K562 treated with DMSO at 1 percent for 12 hours (cell line): ENCODE measurements around the gene KRTAP5-6. TPM values are rescaled to one million over a fixed set of nuclear protein-coding genes. Genes with fewer than 3 reads are reported as not detected.

Experiments
- total RNA-seq: library from RNA; unstranded; fragments of 300-600 nt; gene quantifications from 2 replicates; pipeline ENCODE4 v1.2.3, GENCODE V29; 2022; ENCODE audit not compliant: insufficient read depth

KRTAP5-6 gene
- total RNA-seq, result not detected in 2 replicates

GRCh38 chr11:1696608-1697570 lies at the start of gene KRTAP5-6:
Gene KRTAP5-6, plus strand, starts transcription at chr11:1697195. Its CDS starts 51 bp downstream, at chr11:1697246.

Other genes with a start within 250 kb of the KRTAP5-6 start
- 32.2 and 36.9 TPM in 2 replicates for gene MOB2, start 210.4 kb upstream of the KRTAP5-6 start, total RNA-seq
- gene DUSP8, start 124.9 kb upstream of the KRTAP5-6 start, total RNA-seq, result 0.45 and 0.80 TPM in 2 replicates
- not detected in 2 replicates for gene KRTAP5-1, start 111.9 kb upstream of the KRTAP5-6 start, total RNA-seq
- not detected in 2 replicates for gene KRTAP5-2, start 98.9 kb upstream of the KRTAP5-6 start, total RNA-seq
- gene KRTAP5-3, start 88.7 kb upstream of the KRTAP5-6 start, total RNA-seq, result not detected in 2 replicates
- gene KRTAP5-4, start 75.1 kb upstream of the KRTAP5-6 start, total RNA-seq, result not detected in 2 replicates
- not detected in 2 replicates for gene KRTAP5-5, start 67.4 kb upstream of the KRTAP5-6 start, total RNA-seq
- gene IFITM10, start 53.4 kb downstream of the KRTAP5-6 start, total RNA-seq, result 0.41 TPM in 1 of 2 replicates, not detected in the other
- gene CTSD, start 66.7 kb downstream of the KRTAP5-6 start, total RNA-seq, result 308 and 351 TPM in 2 replicates
- not detected in 2 replicates for gene SYT8, start 137.8 kb downstream of the KRTAP5-6 start, total RNA-seq
- gene TNNI2, start 141.8 kb downstream of the KRTAP5-6 start, total RNA-seq, result not detected in 2 replicates
- gene LSP1, start 155.9 kb downstream of the KRTAP5-6 start, total RNA-seq, result not detected in 2 replicates
- not detected in 2 replicates for gene PRR33, start 194.7 kb downstream of the KRTAP5-6 start, total RNA-seq
- gene TNNT3, start 222.5 kb downstream of the KRTAP5-6 start, total RNA-seq, result not detected in 2 replicates